ENCODE data around the gene CCDC191.

Gene CCDC191

DNA sequence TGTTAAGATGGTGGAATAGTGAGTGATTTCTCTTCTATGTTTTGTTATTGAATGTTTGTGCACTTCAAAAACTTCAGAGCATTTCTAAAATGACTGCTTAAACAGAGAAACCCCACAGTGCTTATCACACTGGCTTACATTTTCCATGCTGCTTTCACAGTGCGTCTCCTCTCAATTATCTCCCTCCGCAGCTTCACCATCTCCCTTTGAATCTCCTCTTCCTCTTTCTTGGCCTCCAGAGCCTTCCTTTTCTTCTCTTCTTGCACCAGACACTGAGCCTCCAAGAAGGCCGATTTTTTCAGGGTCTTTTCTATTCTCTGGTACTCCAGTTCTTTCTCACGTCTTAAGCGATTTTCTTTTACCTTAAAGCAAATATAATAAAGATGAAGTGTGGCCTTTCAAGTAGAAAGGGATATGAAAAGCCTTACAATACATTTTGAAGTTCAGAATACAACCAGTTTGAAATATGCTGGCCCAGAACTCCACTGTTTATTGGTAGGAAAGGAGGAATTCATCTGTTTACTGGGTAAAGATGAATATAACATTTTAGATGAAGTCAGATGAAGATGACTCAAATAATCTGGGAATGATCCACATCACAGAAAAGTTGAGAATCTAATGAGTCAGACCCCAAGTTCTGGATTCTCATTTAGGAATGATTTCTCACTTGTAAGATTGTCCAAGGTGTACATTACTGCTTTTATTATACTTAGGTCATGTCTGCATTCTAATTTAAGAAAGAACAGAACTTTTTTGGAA is 21.4 kb downstream of the CCDC191 start:
- TF ChIP-seq, protein P1, sequence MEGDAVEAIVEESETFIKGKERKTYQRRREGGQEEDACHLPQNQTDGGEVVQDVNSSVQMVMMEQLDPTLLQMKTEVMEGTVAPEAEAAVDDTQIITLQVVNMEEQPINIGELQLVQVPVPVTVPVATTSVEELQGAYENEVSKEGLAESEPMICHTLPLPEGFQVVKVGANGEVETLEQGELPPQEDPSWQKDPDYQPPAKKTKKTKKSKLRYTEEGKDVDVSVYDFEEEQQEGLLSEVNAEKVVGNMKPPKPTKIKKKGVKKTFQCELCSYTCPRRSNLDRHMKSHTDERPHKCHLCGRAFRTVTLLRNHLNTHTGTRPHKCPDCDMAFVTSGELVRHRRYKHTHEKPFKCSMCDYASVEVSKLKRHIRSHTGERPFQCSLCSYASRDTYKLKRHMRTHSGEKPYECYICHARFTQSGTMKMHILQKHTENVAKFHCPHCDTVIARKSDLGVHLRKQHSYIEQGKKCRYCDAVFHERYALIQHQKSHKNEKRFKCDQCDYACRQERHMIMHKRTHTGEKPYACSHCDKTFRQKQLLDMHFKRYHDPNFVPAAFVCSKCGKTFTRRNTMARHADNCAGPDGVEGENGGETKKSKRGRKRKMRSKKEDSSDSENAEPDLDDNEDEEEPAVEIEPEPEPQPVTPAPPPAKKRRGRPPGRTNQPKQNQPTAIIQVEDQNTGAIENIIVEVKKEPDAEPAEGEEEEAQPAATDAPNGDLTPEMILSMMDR (IDR thresholded peaks at IDR 0.05; ENCODE audit: low read depth, low read length, poor library complexity, severe bottlenecking) = no peak
- TF ChIP-seq EZH2phosphoT487 (IDR thresholded peaks at IDR 0.05; ENCODE audit: borderline replicate concordance, low read length) = no peak
- Histone ChIP-seq H3K79me2 (ENCODE audit: control insufficient read depth, low read length) (no peaks in the 10 kb centered on the region), H3K9me2 (replicated peaks; ENCODE audit: control insufficient read depth, low read length) (no peaks in the 10 kb centered on the region), H3K27me3 (ENCODE audit: control insufficient read depth, low read length) (no peaks in the 10 kb centered on the region), H3K9me3 (ENCODE audit: control insufficient read depth, insufficient read depth, low read length) (no peaks in the 10 kb centered on the region), H3K4me3 (ENCODE audit: low read length) (no peak overlapping the region), H3K4me1 (ENCODE audit: control insufficient read depth, low read length) (no peaks in the 10 kb centered on the region), H3K27ac (ENCODE audit: low read depth, low read length) (no peak overlapping the region), H4K20me1 (ENCODE audit: control insufficient read depth, insufficient read depth, low read depth, low read length) (no peaks in the 10 kb centered on the region), H3K4me2 (ENCODE audit: low read length) (no peak overlapping the region), H3F3A (ENCODE audit: control insufficient read depth, insufficient read depth) (no peaks in the 10 kb centered on the region), H3K36me3 (ENCODE audit: control insufficient read depth, low read length) (no peaks in the 10 kb centered on the region)

GRCh38 chr3:114034211-114034610 is 22.1 kb downstream of the CCDC191 start:
- Histone ChIP-seq H3K79me2 (ENCODE audit: control insufficient read depth, low read length) (no peaks in the 10 kb centered on the region), H3K36me3 (ENCODE audit: control insufficient read depth, low read length) (no peaks in the 10 kb centered on the region), H3K4me2 (ENCODE audit: low read length) (no peak overlapping the region), H3K9me3 (ENCODE audit: control insufficient read depth, insufficient read depth, low read length) (no peaks in the 10 kb centered on the region), H4K20me1 (ENCODE audit: control insufficient read depth, insufficient read depth, low read depth, low read length) (no peaks in the 10 kb centered on the region), H3K9me2 (replicated peaks; ENCODE audit: control insufficient read depth, low read length) (no peaks in the 10 kb centered on the region), H3F3A (ENCODE audit: control insufficient read depth, insufficient read depth) (no peaks in the 10 kb centered on the region), H3K4me1 (ENCODE audit: control insufficient read depth, low read length) (no peaks in the 10 kb centered on the region), H3K27me3 (ENCODE audit: control insufficient read depth, low read length) (no peaks in the 10 kb centered on the region), H3K27ac (ENCODE audit: low read depth, low read length) (no peak overlapping the region), H3K4me3 (ENCODE audit: low read length) (no peak overlapping the region)
- TF ChIP-seq EZH2phosphoT487 (IDR thresholded peaks at IDR 0.05; ENCODE audit: borderline replicate concordance, low read length) = no peak
- TF ChIP-seq, protein P1 (IDR thresholded peaks at IDR 0.05; ENCODE audit: low read depth, low read length, poor library complexity, severe bottlenecking) = no peak

GRCh38 chr3:114033721-114034120 is 22.6 kb downstream of the CCDC191 start:
- H3K9me2 ChIP-seq (replicated peaks; ENCODE audit: control insufficient read depth, low read length) = no peaks in the 10 kb centered on the region

More at GRCh38 chr3:114033721-114034120, 22.6 kb downstream of the CCDC191 start:
- Histone ChIP-seq H3K27ac (ENCODE audit: low read depth, low read length) (no peak overlapping the region), H3K4me2 (ENCODE audit: low read length) (no peak overlapping the region), H3K27me3 (ENCODE audit: control insufficient read depth, low read length) (no peaks in the 10 kb centered on the region), H3K79me2 (ENCODE audit: control insufficient read depth, low read length) (no peaks in the 10 kb centered on the region), H3F3A (ENCODE audit: control insufficient read depth, insufficient read depth) (no peaks in the 10 kb centered on the region), H3K4me3 (ENCODE audit: low read length) (no peak overlapping the region), H3K36me3 (ENCODE audit: control insufficient read depth, low read length) (no peaks in the 10 kb centered on the region), H3K4me1 (ENCODE audit: control insufficient read depth, low read length) (no peaks in the 10 kb centered on the region), H4K20me1 (ENCODE audit: control insufficient read depth, insufficient read depth, low read depth, low read length) (no peaks in the 10 kb centered on the region), H3K9me3 (ENCODE audit: control insufficient read depth, insufficient read depth, low read length) (no peaks in the 10 kb centered on the region)
- TF ChIP-seq, protein P1 (IDR thresholded peaks at IDR 0.05; ENCODE audit: low read depth, low read length, poor library complexity, severe bottlenecking) = no peak
- TF ChIP-seq EZH2phosphoT487 (IDR thresholded peaks at IDR 0.05; ENCODE audit: borderline replicate concordance, low read length) = no peak

All from DOHH2 (cell line).